Measurements from ENCODE around the gene CC2D2A. TPM values are rescaled to one million over a fixed set of nuclear protein-coding genes. Genes with fewer than 3 reads are reported as not detected.

The CC2D2A gene
- total RNA-seq, 1 experiment from 2014 or later, result 13.0 TPM

DNA sequence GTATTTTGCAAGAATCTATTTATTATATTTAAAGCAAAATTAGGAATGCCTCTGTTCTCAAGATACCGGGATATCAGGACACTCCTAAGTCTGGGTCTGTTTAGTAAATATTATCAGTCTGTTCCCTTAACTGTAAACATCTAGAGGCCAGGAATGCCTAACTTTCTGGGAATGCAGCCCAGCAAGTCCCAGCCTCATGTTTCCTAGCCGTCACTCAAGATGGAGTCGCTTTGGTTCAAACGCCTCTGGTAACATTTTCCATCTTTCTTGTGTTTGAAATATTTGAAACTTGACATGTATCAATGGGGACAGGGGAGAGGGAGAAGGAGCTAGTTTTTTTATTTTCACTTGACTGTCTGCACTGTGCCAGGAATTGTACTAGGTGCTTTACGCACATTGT, 100.1 kb downstream of the CC2D2A start:
- H3K4me3 ChIP-seq (replicated peaks in 1 of 2; ENCODE audit: low read depth in 1 of 2, low read length in 2 of 2), result no peak overlapping the region
- no peak for ATAC-seq
- CTCF ChIA-PET, result no interaction called here
- TF ChIP-seq, protein P1, sequence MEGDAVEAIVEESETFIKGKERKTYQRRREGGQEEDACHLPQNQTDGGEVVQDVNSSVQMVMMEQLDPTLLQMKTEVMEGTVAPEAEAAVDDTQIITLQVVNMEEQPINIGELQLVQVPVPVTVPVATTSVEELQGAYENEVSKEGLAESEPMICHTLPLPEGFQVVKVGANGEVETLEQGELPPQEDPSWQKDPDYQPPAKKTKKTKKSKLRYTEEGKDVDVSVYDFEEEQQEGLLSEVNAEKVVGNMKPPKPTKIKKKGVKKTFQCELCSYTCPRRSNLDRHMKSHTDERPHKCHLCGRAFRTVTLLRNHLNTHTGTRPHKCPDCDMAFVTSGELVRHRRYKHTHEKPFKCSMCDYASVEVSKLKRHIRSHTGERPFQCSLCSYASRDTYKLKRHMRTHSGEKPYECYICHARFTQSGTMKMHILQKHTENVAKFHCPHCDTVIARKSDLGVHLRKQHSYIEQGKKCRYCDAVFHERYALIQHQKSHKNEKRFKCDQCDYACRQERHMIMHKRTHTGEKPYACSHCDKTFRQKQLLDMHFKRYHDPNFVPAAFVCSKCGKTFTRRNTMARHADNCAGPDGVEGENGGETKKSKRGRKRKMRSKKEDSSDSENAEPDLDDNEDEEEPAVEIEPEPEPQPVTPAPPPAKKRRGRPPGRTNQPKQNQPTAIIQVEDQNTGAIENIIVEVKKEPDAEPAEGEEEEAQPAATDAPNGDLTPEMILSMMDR (IDR thresholded peaks at IDR 0.05 in 2 of 3, conservative IDR thresholded peaks at IDR 0.05 in 1 of 3; ENCODE audit: borderline replicate concordance in 1 of 3, insufficient read depth in 1 of 3, low read depth in 2 of 3, low read length in 2 of 3), result no peak
- TF ChIP-seq JUND (IDR thresholded peaks at IDR 0.05) (no peak), ELF1 (IDR thresholded peaks at IDR 0.05; ENCODE audit: borderline replicate concordance, low read depth) (no peak), CEBPB (IDR thresholded peaks at IDR 0.05; ENCODE audit: low read depth) (no peak), CBX3 (IDR thresholded peaks at IDR 0.05; ENCODE audit: low read depth) (no peak), SP1 (IDR thresholded peaks at IDR 0.05; ENCODE audit: low read depth) (no peak), ZFX (IDR thresholded peaks at IDR 0.05) (no peak), ZNF274 (IDR thresholded peaks at IDR 0.05; ENCODE audit: low read depth, low read length) (no peak), YY1 (IDR thresholded peaks at IDR 0.05; ENCODE audit: extremely low read depth, insufficient replicate concordance, low read depth, low read length) (no peak), SIN3A (IDR thresholded peaks at IDR 0.05; ENCODE audit: low read depth) (no peak), POLR2AphosphoS5 (IDR thresholded peaks at IDR 0.05; ENCODE audit: low read depth, low read length) (no peak), SRF (IDR thresholded peaks at IDR 0.05; ENCODE audit: low read depth) (no peak), EZH2 (IDR thresholded peaks at IDR 0.05) (no peak), FOSL1 (IDR thresholded peaks at IDR 0.05; ENCODE audit: low read depth) (no peak)
- TF ChIP-seq, protein P2, sequence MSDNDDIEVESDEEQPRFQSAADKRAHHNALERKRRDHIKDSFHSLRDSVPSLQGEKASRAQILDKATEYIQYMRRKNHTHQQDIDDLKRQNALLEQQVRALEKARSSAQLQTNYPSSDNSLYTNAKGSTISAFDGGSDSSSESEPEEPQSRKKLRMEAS (IDR thresholded peaks at IDR 0.05), result no peak
- TF ChIP-seq, protein P3, sequence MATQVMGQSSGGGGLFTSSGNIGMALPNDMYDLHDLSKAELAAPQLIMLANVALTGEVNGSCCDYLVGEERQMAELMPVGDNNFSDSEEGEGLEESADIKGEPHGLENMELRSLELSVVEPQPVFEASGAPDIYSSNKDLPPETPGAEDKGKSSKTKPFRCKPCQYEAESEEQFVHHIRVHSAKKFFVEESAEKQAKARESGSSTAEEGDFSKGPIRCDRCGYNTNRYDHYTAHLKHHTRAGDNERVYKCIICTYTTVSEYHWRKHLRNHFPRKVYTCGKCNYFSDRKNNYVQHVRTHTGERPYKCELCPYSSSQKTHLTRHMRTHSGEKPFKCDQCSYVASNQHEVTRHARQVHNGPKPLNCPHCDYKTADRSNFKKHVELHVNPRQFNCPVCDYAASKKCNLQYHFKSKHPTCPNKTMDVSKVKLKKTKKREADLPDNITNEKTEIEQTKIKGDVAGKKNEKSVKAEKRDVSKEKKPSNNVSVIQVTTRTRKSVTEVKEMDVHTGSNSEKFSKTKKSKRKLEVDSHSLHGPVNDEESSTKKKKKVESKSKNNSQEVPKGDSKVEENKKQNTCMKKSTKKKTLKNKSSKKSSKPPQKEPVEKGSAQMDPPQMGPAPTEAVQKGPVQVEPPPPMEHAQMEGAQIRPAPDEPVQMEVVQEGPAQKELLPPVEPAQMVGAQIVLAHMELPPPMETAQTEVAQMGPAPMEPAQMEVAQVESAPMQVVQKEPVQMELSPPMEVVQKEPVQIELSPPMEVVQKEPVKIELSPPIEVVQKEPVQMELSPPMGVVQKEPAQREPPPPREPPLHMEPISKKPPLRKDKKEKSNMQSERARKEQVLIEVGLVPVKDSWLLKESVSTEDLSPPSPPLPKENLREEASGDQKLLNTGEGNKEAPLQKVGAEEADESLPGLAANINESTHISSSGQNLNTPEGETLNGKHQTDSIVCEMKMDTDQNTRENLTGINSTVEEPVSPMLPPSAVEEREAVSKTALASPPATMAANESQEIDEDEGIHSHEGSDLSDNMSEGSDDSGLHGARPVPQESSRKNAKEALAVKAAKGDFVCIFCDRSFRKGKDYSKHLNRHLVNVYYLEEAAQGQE (IDR thresholded peaks at IDR 0.05; ENCODE audit: low read depth), result no peak
- TF ChIP-seq, protein P4, sequence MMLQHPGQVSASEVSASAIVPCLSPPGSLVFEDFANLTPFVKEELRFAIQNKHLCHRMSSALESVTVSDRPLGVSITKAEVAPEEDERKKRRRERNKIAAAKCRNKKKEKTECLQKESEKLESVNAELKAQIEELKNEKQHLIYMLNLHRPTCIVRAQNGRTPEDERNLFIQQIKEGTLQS (IDR thresholded peaks at IDR 0.05), result no peak
- no peaks in the 10 kb centered on the region for H3K27me3 ChIP-seq (ENCODE audit: insufficient read depth, low read length)
- no peak for DNase-seq (ENCODE audit: low read depth, low spot score)
- H3K9ac ChIP-seq (ENCODE audit: low read length), result no peak overlapping the region
- no peaks in the 10 kb centered on the region for H4K20me1 ChIP-seq (ENCODE audit: insufficient read depth)
- H3K36me3 ChIP-seq (ENCODE audit: control insufficient read depth in 1 of 2, insufficient read depth in 2 of 2, low read length in 2 of 2), result no peaks in the 10 kb centered on the region
- no peak overlapping the region for H3K27ac ChIP-seq (ENCODE audit: low read depth, low read length)
- no peaks in the 10 kb centered on the region for H3K79me2 ChIP-seq (ENCODE audit: insufficient read depth, low read length)
- RAD21 ChIA-PET (ENCODE audit: low non-redundant PET in 1 of 2, low total read pairs in 2 of 2, uncharacterized antibody in 2 of 2, unreplicated experiment in 2 of 2), result no interaction called here
- H2AFZ ChIP-seq (ENCODE audit: low read depth, low read length, poor library complexity, severe bottlenecking), result no peak overlapping the region
- no peaks in the 10 kb centered on the region for H3K4me1 ChIP-seq (ENCODE audit: control insufficient read depth in 1 of 2, insufficient read depth in 2 of 2, low read length in 2 of 2)
- H3K9me3 ChIP-seq (ENCODE audit: control insufficient read depth in 1 of 2, insufficient read depth in 1 of 2, low read depth in 1 of 2, low read length in 2 of 2), result no peaks in the 10 kb centered on the region
- BruUV-seq (replicated peaks), result no TSS peak
- intact Hi-C loops (cut with micrococcal nuclease), result no loop called here
- H3K9me2 ChIP-seq (ENCODE audit: insufficient read depth), result no peaks in the 10 kb centered on the region
- POLR2A ChIA-PET, result no interaction called here
- H3K4me2 ChIP-seq (ENCODE audit: low read length), result no peak overlapping the region
